8988T (cell line): ENCODE results near the gene GDPD4.

Source experiments
- DNase-seq: peaks from one replicate; pipeline ENCODE4 v3.0.0; 2011

Gene GDPD4

GRCh38 chr11:77188633-77189491, 112.6 kb downstream of the GDPD4 start:
- DNase-seq: no peak

GRCh38 chr11:77187776-77188632, 113.5 kb downstream of the GDPD4 start:
- DNase-seq: peak; percentile 98

- DNase-seq: no peak
These were observed 114.3 kb downstream of the GDPD4 start for GRCh38 chr11:77187111-77187750.

GRCh38 chr11:77186302-77186701, 115.2 kb downstream of the GDPD4 start:
- no peak for DNase-seq

- no peak for DNase-seq
These were observed 117.2 kb downstream of the GDPD4 start for GRCh38 chr11:77184136-77184860.

GRCh38 chr11:77183431-77183984, 118.0 kb downstream of the GDPD4 start:
- DNase-seq: no peak

GRCh38 chr11:77182542-77183430, 118.7 kb downstream of the GDPD4 start:
- DNase-seq: no peak

- no peak for DNase-seq
These were observed 119.5 kb downstream of the GDPD4 start for GRCh38 chr11:77181799-77182541.

- DNase-seq: no peak
These were observed 120.3 kb downstream of the GDPD4 start for GRCh38 chr11:77181226-77181625.

- DNase-seq: no peak
These were observed 121.1 kb downstream of the GDPD4 start for GRCh38 chr11:77180346-77180745.

- DNase-seq: no peak
These were observed 121.8 kb downstream of the GDPD4 start for GRCh38 chr11:77179681-77180080.

GRCh38 chr11:77179048-77179447, 122.4 kb downstream of the GDPD4 start:
- no peak for DNase-seq

- no peak for DNase-seq
These were observed 123.3 kb downstream of the GDPD4 start for GRCh38 chr11:77178150-77178549.

GRCh38 chr11:77176996-77177395, 124.5 kb downstream of the GDPD4 start:
- DNase-seq: no peak

- no peak for DNase-seq
These were observed 125.5 kb downstream of the GDPD4 start for GRCh38 chr11:77175869-77176539.

GRCh38 chr11:77175021-77175842, 126.3 kb downstream of the GDPD4 start:
- DNase-seq: no peak

- no peak for DNase-seq
These were observed 126.9 kb downstream of the GDPD4 start for GRCh38 chr11:77174559-77174958.

- no peak for DNase-seq
These were observed 128.0 kb downstream of the GDPD4 start for GRCh38 chr11:77173494-77173893.

GRCh38 chr11:77172666-77172982, 128.9 kb downstream of the GDPD4 start:
- DNase-seq: no peak
